Kidney epithelial cell (primary cell): Measurements from ENCODE around the gene RAB6A. TPM values are rescaled to one million over a fixed set of nuclear protein-coding genes. Genes with fewer than 3 reads are reported as not detected.
A peak's percentile ranks its signal among the peaks of the same experiment; 100 is the strongest.

Experiments used
- DNase-seq: peaks from one replicate; pipeline ENCODE4 v3.0.0-alpha.2; 2010; ENCODE audit warnings: low read depth
- H3K27me3 ChIP-seq: 2 replicates; pipeline ENCODE4 v1.6.0; 2011; ENCODE audit warnings: low read length; ENCODE audit not compliant: control insufficient read depth, insufficient read depth
- H3K36me3 ChIP-seq: 2 replicates; pipeline ENCODE4 v1.5.1; 2011; ENCODE audit warnings: low read length; ENCODE audit not compliant: control insufficient read depth, insufficient read depth
- H3K4me3 ChIP-seq: 2 replicates; pipeline ENCODE4 v1.5.1; 2011; ENCODE audit warnings: low read depth, mild to moderate bottlenecking, control low read depth, low read length
- total RNA-seq: library from RNA; depleted of rRNA; stranded (reverse); fragments of >200 nt; gene quantifications from 2 replicates; pipeline ENCODE4 v1.2.3, GENCODE V29; 2015
- TF ChIP-seq, protein P1 (sequence below): IDR thresholded peaks from 2 replicates; pipeline ENCODE4 v1.5.1; 2011; ENCODE audit warnings: mild to moderate bottlenecking, moderate library complexity, low read length, control low read depth, inconsistent platforms; ENCODE audit not compliant: insufficient read depth, poor library complexity, severe bottlenecking

Gene RAB6A
- total RNA-seq, 1 donor from 2014 or later: 120 TPM

GRCh38 chr11:73760135-73760678 is 667 bp downstream of the RAB6A start:
- Histone ChIP-seq H3K36me3 (no peaks in the 10 kb centered on the region), H3K27me3 (no peaks in the 10 kb centered on the region), H3K4me3 (peak overlapping the region; percentile 84)
- DNase-seq: no peak
- TF ChIP-seq, protein P1, sequence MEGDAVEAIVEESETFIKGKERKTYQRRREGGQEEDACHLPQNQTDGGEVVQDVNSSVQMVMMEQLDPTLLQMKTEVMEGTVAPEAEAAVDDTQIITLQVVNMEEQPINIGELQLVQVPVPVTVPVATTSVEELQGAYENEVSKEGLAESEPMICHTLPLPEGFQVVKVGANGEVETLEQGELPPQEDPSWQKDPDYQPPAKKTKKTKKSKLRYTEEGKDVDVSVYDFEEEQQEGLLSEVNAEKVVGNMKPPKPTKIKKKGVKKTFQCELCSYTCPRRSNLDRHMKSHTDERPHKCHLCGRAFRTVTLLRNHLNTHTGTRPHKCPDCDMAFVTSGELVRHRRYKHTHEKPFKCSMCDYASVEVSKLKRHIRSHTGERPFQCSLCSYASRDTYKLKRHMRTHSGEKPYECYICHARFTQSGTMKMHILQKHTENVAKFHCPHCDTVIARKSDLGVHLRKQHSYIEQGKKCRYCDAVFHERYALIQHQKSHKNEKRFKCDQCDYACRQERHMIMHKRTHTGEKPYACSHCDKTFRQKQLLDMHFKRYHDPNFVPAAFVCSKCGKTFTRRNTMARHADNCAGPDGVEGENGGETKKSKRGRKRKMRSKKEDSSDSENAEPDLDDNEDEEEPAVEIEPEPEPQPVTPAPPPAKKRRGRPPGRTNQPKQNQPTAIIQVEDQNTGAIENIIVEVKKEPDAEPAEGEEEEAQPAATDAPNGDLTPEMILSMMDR: no peak

DNA sequence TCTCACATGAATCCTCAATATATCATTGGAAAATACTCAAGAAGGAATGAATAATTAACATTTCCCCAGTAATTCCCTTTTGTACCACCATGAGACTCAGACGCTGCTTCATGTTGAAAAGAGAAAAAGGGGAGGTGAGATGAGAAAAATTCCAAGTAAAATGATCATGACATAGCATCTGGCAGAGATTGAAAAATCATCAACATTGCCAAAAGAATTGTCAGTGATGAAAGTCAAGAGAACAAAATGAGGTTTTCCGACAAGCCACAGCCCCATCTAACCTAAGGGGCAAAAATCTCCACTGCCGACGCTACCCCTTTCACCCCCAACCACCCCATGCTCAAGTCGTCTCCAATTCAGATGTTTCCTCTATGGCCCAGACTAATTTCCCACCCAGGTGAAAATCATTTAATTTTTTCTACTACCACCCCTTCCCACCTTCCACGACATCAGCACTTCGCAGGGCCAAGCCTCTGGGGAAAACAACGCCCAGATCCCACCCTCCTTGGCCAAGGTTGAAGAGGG is 1.2 kb downstream of the RAB6A start:
- DNase-seq: no peak
- peak overlapping the region; percentile 84 for H3K4me3 ChIP-seq
- TF ChIP-seq, protein P1: peak; percentile 17
- H3K27me3 ChIP-seq: no peaks in the 10 kb centered on the region
- no peaks in the 10 kb centered on the region for H3K36me3 ChIP-seq

GRCh38 chr11:73758451-73758850 is 2.4 kb downstream of the RAB6A start:
- Histone ChIP-seq H3K27me3 (no peaks in the 10 kb centered on the region), H3K4me3 (peak overlapping the region; percentile 6), H3K36me3 (no peaks in the 10 kb centered on the region)
- TF ChIP-seq, protein P1: no peak
- DNase-seq: no peak

GRCh38 chr11:73757598-73757997 is 3.3 kb downstream of the RAB6A start:
- Histone ChIP-seq H3K4me3 (no peak overlapping the region), H3K27me3 (no peaks in the 10 kb centered on the region), H3K36me3 (no peaks in the 10 kb centered on the region)
- no peak for DNase-seq
- TF ChIP-seq, protein P1: no peak

DNA sequence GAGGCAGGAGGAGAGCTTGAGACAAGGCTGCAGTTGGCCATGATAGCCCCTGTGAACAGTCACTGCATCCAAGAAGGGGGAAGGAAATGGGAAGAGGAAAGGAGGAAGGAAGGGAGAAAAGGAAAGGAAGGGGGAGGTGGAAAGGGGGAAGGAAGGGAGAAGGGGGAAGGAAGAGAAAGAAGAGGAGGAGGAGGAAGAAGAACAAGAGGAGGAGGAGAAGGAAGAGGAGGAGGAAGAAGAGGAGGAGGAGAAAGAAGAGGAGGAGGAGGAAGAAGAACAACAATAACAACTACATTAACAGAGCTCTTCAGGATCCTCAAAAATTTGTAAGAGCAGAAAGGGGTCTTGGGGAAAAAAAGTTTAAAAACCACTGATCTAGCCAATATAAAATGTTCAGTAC is 5.2 kb downstream of the RAB6A start:
- Histone ChIP-seq H3K4me3 (no peak overlapping the region), H3K36me3 (no peaks in the 10 kb centered on the region), H3K27me3 (no peaks in the 10 kb centered on the region)
- DNase-seq: no peak
- TF ChIP-seq, protein P1: no peak

DNA sequence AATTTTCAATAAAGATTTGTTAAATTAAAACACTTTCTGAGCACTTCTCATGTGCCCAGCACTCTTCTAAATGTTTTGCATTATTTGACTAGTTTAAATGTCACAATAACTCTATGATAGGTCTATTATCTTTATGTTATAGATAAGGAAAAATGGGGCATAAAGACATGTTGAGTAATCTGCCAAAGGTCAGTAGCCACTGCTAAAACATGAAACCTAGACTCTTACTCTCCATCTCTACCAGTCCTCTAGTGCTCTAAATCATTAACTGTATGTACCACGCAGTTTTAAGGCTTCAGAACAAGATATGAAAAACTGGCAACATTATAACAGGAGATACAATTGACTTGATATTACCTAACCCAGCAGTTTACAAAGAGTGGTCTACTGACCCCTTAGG is 6.9 kb downstream of the RAB6A start:
- DNase-seq: no peak
- TF ChIP-seq, protein P1: no peak
- no peaks in the 10 kb centered on the region for H3K27me3 ChIP-seq
- H3K4me3 ChIP-seq: no peak overlapping the region
- no peaks in the 10 kb centered on the region for H3K36me3 ChIP-seq
